ENCODE measurements around the gene TMEM9. TPM values are rescaled to one million over a fixed set of nuclear protein-coding genes. Genes with fewer than 3 reads are reported as not detected.

TMEM9 gene
- total and polyA plus RNA-seq, 8 donors = 64.0 to 148 (median 133) TPM

GRCh38 chr1:201128962-201129361, 25.3 kb downstream of the TMEM9 start:
- no peak for TF ChIP-seq CTCF (IDR thresholded peaks at IDR 0.05)
- DNase-seq (no peak), ATAC-seq (no peak)
- no peak overlapping the region for H3K4me3 ChIP-seq
- intact Hi-C loops (cut with DNase I) = no loop called here
- H3K9me3 ChIP-seq = no peaks in the 10 kb centered on the region
- peaks cover 0 to 6% of the 10 kb centered on the region in 2 donors for H3K27me3 ChIP-seq
- H3K4me1 ChIP-seq = no peaks in the 10 kb centered on the region
- no peaks in the 10 kb centered on the region for H3K36me3 ChIP-seq
- H3K27ac ChIP-seq = no peak overlapping the region

GRCh38 chr1:201128476-201128875, 25.8 kb downstream of the TMEM9 start:
- no peak for TF ChIP-seq CTCF (IDR thresholded peaks at IDR 0.05)
- intact Hi-C loops (cut with DNase I) = no loop called here
- no peaks in the 10 kb centered on the region for H3K9me3 ChIP-seq
- no peak overlapping the region for H3K27ac ChIP-seq
- H3K27me3 ChIP-seq = peaks cover 0 to 6% of the 10 kb centered on the region in 2 donors
- no peak for DNase-seq
- ATAC-seq = no peak
- H3K36me3 ChIP-seq = no peaks in the 10 kb centered on the region
- H3K4me1 ChIP-seq = no peaks in the 10 kb centered on the region
- no peak overlapping the region for H3K4me3 ChIP-seq

GRCh38 chr1:201127755-201128455, 26.4 kb downstream of the TMEM9 start:
- intact Hi-C loops (cut with DNase I) = no loop called here
- ATAC-seq = no peak
- DNase-seq = no peak

GRCh38 chr1:201126832-201127754, 27.2 kb downstream of the TMEM9 start, which contains the start of gene ASCL5:
ASCL5 (minus strand) TSS chr1:201127184; CDS start chr1:201115372, 11,812 bp downstream.
- no peak for TF ChIP-seq CTCF (IDR thresholded peaks at IDR 0.05)
- Histone ChIP-seq H3K4me1 (no peaks in the 10 kb centered on the region), H3K4me3 (no peak within 1 kb of the TSS), H3K27me3 (peaks cover 0 to 17% of the 10 kb centered on the region in 2 donors), H3K9me3 (no peaks in the 10 kb centered on the region), H3K36me3 (no peaks in the 10 kb centered on the region), H3K27ac (no peak within 1 kb of the TSS)
- intact Hi-C loops (cut with DNase I) = no loop called here
- DNase-seq (peak in 1 of 4 donors; percentile 63), ATAC-seq (peak; percentile 90)

More at GRCh38 chr1:201127755-201128455, 26.4 kb downstream of the TMEM9 start:
- TF ChIP-seq CTCF (IDR thresholded peaks at IDR 0.05) = no peak
- Histone ChIP-seq H3K36me3 (no peaks in the 10 kb centered on the region), H3K27me3 (peaks cover 0 to 10% of the 10 kb centered on the region in 2 donors), H3K27ac (no peak overlapping the region), H3K4me3 (no peak overlapping the region), H3K4me1 (no peaks in the 10 kb centered on the region), H3K9me3 (no peaks in the 10 kb centered on the region)

GRCh38 chr1:201126463-201126831, 27.8 kb downstream of the TMEM9 start:
- Histone ChIP-seq H3K4me1 (no peaks in the 10 kb centered on the region), H3K9me3 (no peaks in the 10 kb centered on the region), H3K4me3 (no peak overlapping the region), H3K27me3 (peaks cover 0 to 17% of the 10 kb centered on the region in 2 donors), H3K36me3 (no peaks in the 10 kb centered on the region), H3K27ac (no peak overlapping the region)
- ATAC-seq (no peak), DNase-seq (no peak)
- intact Hi-C loops (cut with DNase I) = no loop called here
- TF ChIP-seq CTCF (IDR thresholded peaks at IDR 0.05) = no peak

Measured in left lung (tissue), 10 donors.